Liver (tissue), 9 donors: Measurements from ENCODE around the gene GPATCH3. TPM values are rescaled to one million over a fixed set of nuclear protein-coding genes. Genes with fewer than 3 reads are reported as not detected.

Experiments
- DNase-seq: peaks from one replicate; pipeline ENCODE4 v3.0.0-alpha.2; 2017; ENCODE audit warnings: low spot score
- H3K27ac ChIP-seq, 2 donors: one replicate each; pipeline ENCODE4 v1.7.0; 2013; ENCODE audit warnings: inconsistent platforms in 2 of 2, low read length in 2 of 2, control low read depth in 1 of 2, low read depth in 1 of 2, mild to moderate bottlenecking in 1 of 2
- H3K27me3 ChIP-seq, 4 donors: one replicate each; pipeline versions ENCODE4 v1.6.1 to v1.7.0; 2013; ENCODE audit warnings: low read length in 3 of 4, inconsistent platforms in 1 of 4, mild to moderate bottlenecking in 1 of 4, moderate library complexity in 1 of 4; ENCODE audit not compliant: control insufficient read depth in 4 of 4, insufficient read depth in 4 of 4
- H3K36me3 ChIP-seq, 4 donors: one replicate each; pipeline versions ENCODE4 v1.6.1 to v1.7.0; 2013; ENCODE audit warnings: low read length in 3 of 4, mild to moderate bottlenecking in 3 of 4, low read depth in 1 of 4, moderate library complexity in 1 of 4; ENCODE audit not compliant: control insufficient read depth in 4 of 4, insufficient read depth in 3 of 4
- H3K4me1 ChIP-seq, 4 donors: one replicate each; pipeline versions ENCODE4 v1.6.1 to v1.7.0; 2013; ENCODE audit warnings: low read length in 3 of 4, mild to moderate bottlenecking in 3 of 4, moderate library complexity in 1 of 4; ENCODE audit not compliant: control insufficient read depth in 4 of 4, insufficient read depth in 4 of 4
- H3K4me3 ChIP-seq, 3 donors: one replicate each; pipeline versions ENCODE4 v1.6.1 to v1.7.0; 2013; ENCODE audit warnings: low read length in 3 of 3, control low read depth in 1 of 3, low read depth in 1 of 3, mild to moderate bottlenecking in 1 of 3
- H3K9ac ChIP-seq, 2 donors: one replicate each; pipeline ENCODE4 v1.7.0; 2013; ENCODE audit warnings: low read length in 2 of 2, mild to moderate bottlenecking in 2 of 2, moderate library complexity in 2 of 2, control low read depth in 1 of 2, low read depth in 1 of 2
- H3K9me3 ChIP-seq, 4 donors: one replicate each; pipeline versions ENCODE4 v1.6.1 to v1.7.0; 2013; ENCODE audit warnings: low read length in 3 of 4; ENCODE audit not compliant: control insufficient read depth in 4 of 4
- ATF3 ChIP-seq: IDR thresholded peaks from 2 replicates; pipeline ENCODE4 v1.6.1; 2016; ENCODE audit warnings: antibody characterized with exemption
- CTCF ChIP-seq: fragments of 150-350 bp; IDR thresholded peaks from 2 replicates; pipeline ENCODE4 v1.5.1; 2017; ENCODE audit warnings: improper control_type of control experiment, low read depth, low read length; ENCODE audit not compliant: missing input control
- EGR1 ChIP-seq, 2 donors: IDR thresholded peaks; 2 replicates each; pipeline ENCODE4 v1.6.1; 2016 to 2018; ENCODE audit warnings: antibody characterized with exemption in 2 of 2, low read depth in 2 of 2
- FOXA1 ChIP-seq: IDR thresholded peaks from 2 replicates; pipeline ENCODE4 v1.6.1; 2016; ENCODE audit warnings: antibody characterized with exemption
- FOXA2 ChIP-seq: IDR thresholded peaks from 2 replicates; pipeline ENCODE4 v1.6.1; 2016; ENCODE audit warnings: antibody characterized with exemption
- GABPA ChIP-seq, 2 donors: IDR thresholded peaks in 1 of 2; conservative IDR thresholded peaks in 1 of 2; 2 replicates each; pipeline ENCODE4 v1.6.1; 2016; ENCODE audit warnings: antibody characterized with exemption in 2 of 2, mild to moderate bottlenecking in 1 of 2, moderate library complexity in 1 of 2
- HNF4A ChIP-seq, 2 donors: conservative IDR thresholded peaks; 2 replicates each; pipeline ENCODE4 v1.6.1; 2016; ENCODE audit warnings: antibody characterized with exemption in 2 of 2, mild to moderate bottlenecking in 2 of 2
- HNF4G ChIP-seq: IDR thresholded peaks from 2 replicates; pipeline ENCODE4 v1.6.1; 2016; ENCODE audit warnings: antibody characterized with exemption
- MAX ChIP-seq: IDR thresholded peaks from 2 replicates; pipeline ENCODE4 v1.6.1; 2016; ENCODE audit warnings: antibody characterized with exemption
- NR2F2 ChIP-seq: IDR thresholded peaks from 2 replicates; pipeline ENCODE4 v1.6.1; 2016; ENCODE audit warnings: antibody characterized with exemption
- RAD21 ChIP-seq, 2 donors: IDR thresholded peaks; 2 replicates each; pipeline ENCODE4 v1.6.1; 2016; ENCODE audit warnings: antibody characterized with exemption in 2 of 2, mild to moderate bottlenecking in 2 of 2
- REST ChIP-seq: IDR thresholded peaks from 2 replicates; pipeline ENCODE4 v1.6.1; 2016; ENCODE audit warnings: antibody characterized with exemption, mild to moderate bottlenecking
- RXRA ChIP-seq, 2 donors: IDR thresholded peaks; 2 replicates each; pipeline ENCODE4 v1.6.1; 2017 to 2018; ENCODE audit warnings: antibody characterized with exemption in 2 of 2, mild to moderate bottlenecking in 1 of 2
- SP1 ChIP-seq: IDR thresholded peaks from 2 replicates; pipeline ENCODE4 v1.6.1; 2018; ENCODE audit warnings: antibody characterized with exemption, mild to moderate bottlenecking
- TAF1 ChIP-seq: conservative IDR thresholded peaks from 2 replicates; pipeline ENCODE4 v1.6.1; 2016; ENCODE audit warnings: antibody characterized with exemption, mild to moderate bottlenecking
- YY1 ChIP-seq: IDR thresholded peaks from 2 replicates; pipeline ENCODE4 v1.6.1; 2016; ENCODE audit warnings: antibody characterized with exemption, mild to moderate bottlenecking
- ZBTB33 ChIP-seq: IDR thresholded peaks from 2 replicates; pipeline ENCODE4 v1.6.1; 2016; ENCODE audit warnings: antibody characterized with exemption
- WGBS: extraction: QIAGEN DNeasy Blood & Tissue Kit; methylation state at CpG from one replicate; pipeline ENCODE4 v1.1.7; 2013; 5-methylcytosine and 5-hydroxymethylcytosine counted together
- polyA plus RNA-seq, 2 donors: library from polyadenylated mRNA; stranded (reverse) in 1 of 2; unstranded in 1 of 2; fragments of 200-250 nt in 1 of 2; fragments of >200 nt in 1 of 2; fragmentation: Nextera tagmentation in 1 of 2; extraction: Ambion mirVana in 1 of 2; gene quantifications; one replicate each; pipeline versions ENCODE4 v1.2.1 to v1.2.3, GENCODE V29; 2013 to 2015
- total RNA-seq, 2 donors: library from RNA; depleted of rRNA; stranded (reverse); fragments of >200 nt; gene quantifications; one replicate each; pipeline ENCODE4 v1.2.3, GENCODE V29; 2014
- donor health status: healthy.
- donor health status: healthy.
- donor health status: healthy.
- donor health status: healthy.
- donor health status: healthy.

The GPATCH3 gene
- total and polyA plus RNA-seq, 4 donors = 5.8 to 6.3 (median 6.2) TPM

GRCh38 chr1:26922431-26922729 lies 22.1 kb upstream of the GPATCH3 start (continued):
- no peak for TF ChIP-seq RXRA (IDR thresholded peaks at IDR 0.05)

GRCh38 chr1:26921540-26922430 lies 21.5 kb upstream of the GPATCH3 start, which contains the start of gene NUDC:
TSS of gene NUDC (plus strand) at chr1:26921743. CDS start at chr1:26921849, 106 bp downstream.
- peak; percentile 95 for DNase-seq
- Histone ChIP-seq H3K4me3 (peak within 1 kb of the TSS; percentile 71 to 88 (median 74)), H3K4me1 (peaks cover 4 to 20% (median 12%) of the 10 kb centered on the region in 4 donors), H3K27ac (peak within 1 kb of the TSS; percentile 89 to 90), H3K9ac (peak within 1 kb of the TSS; percentile 60 to 81), H3K9me3 (no peaks in the 10 kb centered on the region), H3K27me3 (no peaks in the 10 kb centered on the region), H3K36me3 (peaks cover 1 to 14% (median 11%) of the 10 kb centered on the region in 4 donors)
- peak; percentile 85 for TF ChIP-seq REST
- peak in 1 of 2 donors; percentile 24 for TF ChIP-seq HNF4A (conservative IDR thresholded peaks at IDR 0.05)
- TF ChIP-seq HNF4G = no peak
- TF ChIP-seq RXRA (IDR thresholded peaks at IDR 0.05) = peak; percentile 93 to 99
- TF ChIP-seq TAF1 = no peak
- peak; percentile 46 for TF ChIP-seq FOXA1
- TF ChIP-seq FOXA2 = no peak
- no peak for TF ChIP-seq ATF3
- TF ChIP-seq GABPA (IDR thresholded peaks at IDR 0.05 in 1 of 2, conservative IDR thresholded peaks at IDR 0.05 in 1 of 2) = peak; percentile 67 to 93
- TF ChIP-seq NR2F2 = no peak
- TF ChIP-seq RAD21 (IDR thresholded peaks at IDR 0.05) = peak in 1 of 2 donors; percentile 33
- TF ChIP-seq EGR1 (IDR thresholded peaks at IDR 0.05; ENCODE audit: low read depth in 2 of 2) = no peak
- TF ChIP-seq YY1 = peak; percentile 95
- TF ChIP-seq CTCF = no peak
- TF ChIP-seq MAX = peak; percentile 43
- TF ChIP-seq ZBTB33 = no peak
- TF ChIP-seq SP1 = peak; percentile 86
- under 1% methylated on average over 83 of the region's 83 CpGs for WGBS
